GM18951 (cell line): ENCODE results near the gene ALKBH7.
"Not testable (repeated sequence)": the region's sequence is repeated elsewhere in the genome, so short reads cannot be mapped to it uniquely, and the experiment has no call there.

Source experiments
- POLR2A ChIP-seq: IDR thresholded peaks from 4 replicates; pipeline ENCODE4 v1.6.1; 2011; ENCODE audit warnings: mild to moderate bottlenecking; ENCODE audit not compliant: insufficient read length, insufficient read depth; ENCODE audit errors: extremely low read depth
- in situ Hi-C: fragments of 300-500 bp; cut with MboI; formaldehyde crosslinking; loops from one replicate; pipeline ENCODE4 v1.12.0; 2022; ENCODE audit warnings: low sequenced_read_pairs, mixed read lengths, inconsistent platforms; ENCODE audit not compliant: unreplicated experiment

The ALKBH7 gene

GRCh38 chr19:6357174-6357573 lies 15.4 kb upstream of the ALKBH7 start:
- in situ Hi-C loops, result no loop called here
- no peak for TF ChIP-seq POLR2A

GRCh38 chr19:6358003-6358402 lies 14.6 kb upstream of the ALKBH7 start:
- in situ Hi-C loops, result no loop called here
- TF ChIP-seq POLR2A, result no peak

- TF ChIP-seq POLR2A, result no peak
- in situ Hi-C loops, result no loop called here
Observed at GRCh38 chr19:6359568-6360341, 12.8 kb upstream of the ALKBH7 start.

GRCh38 chr19:6360445-6360844 lies 12.1 kb upstream of the ALKBH7 start:
- in situ Hi-C loops, result not testable (repeated sequence)

- in situ Hi-C loops, result not testable (repeated sequence)
Observed at GRCh38 chr19:6360857-6361216, 11.8 kb upstream of the ALKBH7 start.

- in situ Hi-C loops, result no loop called here
- TF ChIP-seq POLR2A, result no peak
Observed at GRCh38 chr19:6362027-6362350, 10.6 kb upstream of the ALKBH7 start.

GRCh38 chr19:6362351-6362801 lies 10.2 kb upstream of the ALKBH7 start:
- in situ Hi-C loops, result no loop called here
- no peak for TF ChIP-seq POLR2A

- no peak for TF ChIP-seq POLR2A
- in situ Hi-C loops, result no loop called here
Observed at GRCh38 chr19:6364353-6364752, 8.2 kb upstream of the ALKBH7 start.

- in situ Hi-C loops, result no loop called here
- no peak for TF ChIP-seq POLR2A
Observed at GRCh38 chr19:6373096-6373812, 660 bp downstream of the ALKBH7 start.

- in situ Hi-C loops, result no loop called here
Observed at GRCh38 chr19:6373813-6374108, 1.2 kb downstream of the ALKBH7 start.

GRCh38 chr19:6374161-6374709 lies 1.6 kb downstream of the ALKBH7 start:
- no peak for TF ChIP-seq POLR2A
- in situ Hi-C loops, result no loop called here

More at GRCh38 chr19:6373813-6374108, 1.2 kb downstream of the ALKBH7 start:
- TF ChIP-seq POLR2A, result no peak

GRCh38 chr19:6374711-6375410 lies 2.3 kb downstream of the ALKBH7 start:
- TF ChIP-seq POLR2A, result no peak
- in situ Hi-C loops, result no loop called here

GRCh38 chr19:6375411-6376010 lies 2.9 kb downstream of the ALKBH7 start, which contains the start of gene PSPN:
Gene PSPN, minus strand, starts transcription at chr19:6375933. Its CDS starts 84 bp downstream, at chr19:6375849.
- TF ChIP-seq POLR2A, result no peak
- in situ Hi-C loops, result no loop called here
